ENCODE measurements around the gene U2AF1L4. TPM values are rescaled to one million over a fixed set of nuclear protein-coding genes. Genes with fewer than 3 reads are reported as not detected.

The U2AF1L4 gene
- total RNA-seq, 2 donors from 2014 or later = 33.8 to 69.0 TPM

GRCh38 chr19:35767288-35768081 is 22.3 kb upstream of the U2AF1L4 start:
- no peak for ATAC-seq
- no peaks in the 10 kb centered on the region for H3K9me3 Mint-ChIP-seq
- peaks cover 0 to 16% of the 10 kb centered on the region in 2 donors for H3K36me3 Mint-ChIP-seq
- DNase-seq (ENCODE audit: low spot score in 2 of 2) = no peak
- H3K27ac Mint-ChIP-seq = no peak overlapping the region

DNA sequence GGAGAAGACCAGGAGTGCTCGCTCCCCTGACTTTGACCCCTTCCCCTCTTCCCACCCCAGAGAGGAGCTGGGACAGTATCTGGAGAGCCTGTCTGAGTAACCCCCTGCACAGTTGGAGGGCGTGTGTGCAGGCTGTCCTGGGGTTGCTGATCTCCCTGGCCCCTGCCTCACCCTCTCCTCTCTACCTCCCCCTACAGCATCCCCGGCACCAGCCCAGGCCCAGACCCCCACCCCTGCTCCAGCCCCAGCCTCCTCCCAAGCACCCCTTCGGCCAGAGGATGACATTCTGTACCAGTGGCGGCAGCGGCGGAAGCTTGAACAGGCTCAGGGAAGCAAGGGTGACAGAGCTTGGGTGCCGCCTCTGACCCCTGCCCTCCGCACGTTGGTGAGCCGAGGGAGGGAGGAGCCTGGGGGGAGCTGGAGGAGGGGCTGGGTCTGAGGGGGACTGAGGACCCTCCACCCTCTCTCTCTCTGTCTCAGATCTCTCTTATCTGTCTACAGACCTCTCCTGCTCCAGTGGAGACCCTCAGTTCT is 21.4 kb upstream of the U2AF1L4 start:
- Mint-ChIP-seq H3K36me3 (peaks cover 0 to 22% of the 10 kb centered on the region in 2 donors), H3K27ac (no peak overlapping the region), H3K9me3 (no peaks in the 10 kb centered on the region)
- ATAC-seq (no peak), DNase-seq (ENCODE audit: low spot score in 2 of 2) (no peak)

DNA sequence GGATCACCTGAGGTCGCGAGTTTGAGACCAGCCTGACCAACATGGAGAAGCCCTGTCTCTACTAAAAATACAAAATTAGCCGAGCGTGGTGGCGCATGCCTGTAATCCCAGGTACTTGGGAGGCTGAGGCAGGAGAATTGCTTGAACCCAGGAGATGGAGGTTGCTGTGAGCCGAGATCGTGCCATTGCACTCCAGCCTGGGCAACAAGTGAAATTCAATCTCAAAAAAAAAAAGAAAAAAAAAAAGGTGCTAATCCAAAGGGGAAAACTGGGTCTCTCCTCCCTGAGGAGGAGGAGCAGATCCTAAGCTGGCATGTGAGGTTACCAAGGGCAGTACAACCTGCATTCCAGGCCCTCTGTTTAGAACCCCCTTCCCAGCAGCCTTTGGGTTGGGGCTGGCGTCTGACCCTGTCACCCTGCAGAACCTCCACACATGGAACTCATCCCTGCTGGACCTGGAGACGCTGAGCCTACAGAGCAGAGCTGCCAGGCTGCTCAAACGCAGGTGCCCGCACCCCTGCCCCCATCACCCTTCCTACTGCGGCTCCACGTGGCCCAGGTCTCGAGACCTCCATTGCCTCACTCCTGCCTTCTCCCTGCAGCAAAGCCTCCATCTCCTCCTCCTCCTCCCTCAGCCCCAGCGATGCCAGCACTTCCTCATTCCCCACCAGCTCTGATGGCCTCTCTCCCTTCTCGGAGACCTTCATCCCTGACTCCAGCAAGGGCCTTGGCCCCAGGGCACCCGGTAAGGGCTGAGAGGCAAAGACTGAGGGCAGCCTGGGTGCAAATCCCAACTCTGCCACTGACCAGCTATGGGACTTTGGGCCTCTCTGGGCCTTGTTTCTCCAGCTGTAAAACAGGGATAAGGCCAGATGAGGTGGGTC is 19.5 kb upstream of the U2AF1L4 start:
- no peak overlapping the region for H3K27ac Mint-ChIP-seq
- peaks cover 0 to 21% of the 10 kb centered on the region in 2 donors for H3K36me3 Mint-ChIP-seq
- no peak for DNase-seq (ENCODE audit: low spot score in 2 of 2)
- ATAC-seq = no peak
- no peaks in the 10 kb centered on the region for H3K9me3 Mint-ChIP-seq

GRCh38 chr19:35760711-35761349 is 15.6 kb upstream of the U2AF1L4 start:
- Mint-ChIP-seq H3K27ac (no peak overlapping the region), H3K36me3 (peaks cover 5 to 11% of the 10 kb centered on the region in 2 donors), H3K9me3 (no peaks in the 10 kb centered on the region)
- no peak for ATAC-seq
- no peak for DNase-seq (ENCODE audit: low spot score in 2 of 2)

DNA sequence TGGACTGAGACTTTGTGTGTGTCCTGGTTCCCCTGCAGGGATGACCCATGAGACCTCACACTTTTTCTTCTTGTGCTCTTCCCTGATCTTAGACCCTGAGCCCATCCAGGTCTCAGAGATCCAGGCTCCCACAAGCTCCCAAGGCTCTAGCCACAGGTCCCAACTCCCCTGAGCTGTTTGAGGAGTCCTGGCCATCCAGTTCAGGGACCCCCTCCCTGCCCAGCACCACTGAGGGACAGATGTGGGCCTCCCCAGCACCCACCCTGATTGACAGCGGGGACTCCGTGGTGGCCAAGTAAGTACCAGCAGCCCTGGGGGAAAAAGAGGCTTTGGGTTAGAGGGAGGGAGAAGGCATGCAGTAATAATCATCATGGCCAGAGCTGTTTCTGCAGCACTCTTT is 14.5 kb upstream of the U2AF1L4 start:
- Mint-ChIP-seq H3K27ac (peak overlapping the region in 1 of 2 donors; percentile 67), H3K36me3 (peaks cover 5 to 11% of the 10 kb centered on the region in 2 donors), H3K9me3 (no peaks in the 10 kb centered on the region)
- ATAC-seq = no peak
- no peak for DNase-seq (ENCODE audit: low spot score in 2 of 2)

GRCh38 chr19:35757749-35758608 is 12.8 kb upstream of the U2AF1L4 start, which contains the start of gene PROSER3:
Gene PROSER3, plus strand, starts transcription at chr19:35758176. Its CDS starts 40 bp downstream, at chr19:35758216.
- Mint-ChIP-seq H3K36me3 (peaks cover 8 to 11% of the 10 kb centered on the region in 2 donors), H3K9me3 (no peaks in the 10 kb centered on the region), H3K27ac (peak within 1 kb of the TSS; percentile 90 to 97)
- DNase-seq (ENCODE audit: low spot score in 2 of 2) = peak; percentile 99 to 100
- peak; percentile 97 to 98 for ATAC-seq

DNA sequence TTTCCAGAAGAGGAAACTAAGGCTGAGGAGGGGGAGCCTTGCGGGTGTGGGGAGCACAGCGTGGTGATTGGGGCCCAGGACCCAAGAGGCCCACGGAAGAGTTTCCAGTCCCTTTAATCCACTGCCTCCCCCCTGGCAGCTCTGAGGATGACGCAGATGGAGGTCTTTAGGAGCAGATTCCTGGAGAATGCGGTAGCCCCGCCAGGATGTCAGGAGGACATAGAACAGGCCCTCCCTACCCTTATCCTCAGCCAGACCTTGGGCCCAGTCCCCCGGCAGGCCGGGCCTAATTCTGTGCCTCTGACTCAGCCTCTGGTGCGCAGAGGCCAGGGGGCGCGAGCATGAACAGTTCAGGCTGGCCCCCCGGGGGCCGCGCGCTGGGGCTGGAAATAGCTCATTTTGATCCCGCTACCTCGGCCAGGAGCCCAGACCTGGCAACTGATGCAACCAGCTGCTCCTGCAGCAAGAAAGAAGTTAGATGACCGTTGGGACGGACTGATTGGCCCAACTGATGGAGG is 12.1 kb upstream of the U2AF1L4 start:
- DNase-seq (ENCODE audit: low spot score in 2 of 2) = peak in 1 of 2 donors; percentile 46
- Mint-ChIP-seq H3K9me3 (no peaks in the 10 kb centered on the region), H3K27ac (peak overlapping the region; percentile 90 to 97), H3K36me3 (peaks cover 8 to 11% of the 10 kb centered on the region in 2 donors)
- ATAC-seq = peak; percentile 14 to 15

GRCh38 chr19:35756377-35757230 is 11.4 kb upstream of the U2AF1L4 start, which contains the start of gene HSPB6:
Gene HSPB6, minus strand, starts transcription at chr19:35757029. Its CDS starts 21 bp downstream, at chr19:35757008.
- ATAC-seq = no peak

DNA sequence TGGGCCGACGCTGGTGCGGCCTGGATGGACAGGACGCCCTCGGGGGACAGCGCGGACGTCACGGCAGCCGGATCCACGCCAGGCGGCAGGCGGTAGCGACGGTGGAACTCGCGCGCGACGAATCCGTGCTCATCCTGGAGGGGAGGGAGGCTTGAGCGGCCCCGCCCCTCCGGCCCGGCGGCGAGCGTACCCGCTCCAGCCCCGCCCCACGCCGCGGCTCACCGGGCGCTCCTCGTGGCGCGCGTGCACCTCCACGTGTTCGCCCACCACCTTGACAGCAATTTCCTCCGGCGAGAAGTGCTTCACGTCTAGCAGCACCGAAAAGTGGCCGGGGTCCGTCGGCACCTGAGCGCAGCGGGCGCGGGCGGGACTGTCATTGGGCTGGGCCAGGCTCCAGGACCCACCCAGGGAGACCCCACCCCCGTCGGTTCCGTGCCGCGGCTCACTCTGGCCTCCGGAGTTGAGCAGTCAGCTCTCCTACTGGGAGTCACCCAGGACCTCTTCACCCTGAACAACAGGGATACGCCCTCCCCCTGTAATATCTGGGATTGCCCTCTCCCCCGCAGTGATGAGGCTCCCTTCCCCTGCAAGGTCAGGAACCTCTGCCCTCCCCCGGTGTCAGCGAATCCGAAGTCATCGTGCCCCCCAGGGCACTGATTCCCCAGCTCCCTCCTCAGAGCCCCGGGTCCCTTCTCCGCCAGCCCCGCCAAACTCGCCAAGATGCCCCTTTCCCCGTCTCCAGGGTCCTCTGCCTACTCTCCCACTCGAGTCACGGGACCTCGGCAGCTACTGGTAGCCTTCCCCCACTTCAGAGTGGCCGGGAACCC is 10.5 kb upstream of the U2AF1L4 start:
- DNase-seq (ENCODE audit: low spot score in 2 of 2) (peak in 1 of 2 donors; percentile 60), ATAC-seq (peak in 1 of 2 donors; percentile 8)
- peak overlapping the region in 1 of 2 donors; percentile 79 for H3K27ac Mint-ChIP-seq
- no peaks in the 10 kb centered on the region for H3K9me3 Mint-ChIP-seq
- H3K36me3 Mint-ChIP-seq = peaks cover 5 to 8% of the 10 kb centered on the region in 2 donors

More at GRCh38 chr19:35756377-35757230, 11.4 kb upstream of the U2AF1L4 start, which contains the start of gene HSPB6:
- no peak for DNase-seq (ENCODE audit: low spot score in 2 of 2)
- Mint-ChIP-seq H3K27ac (peak within 1 kb of the TSS; percentile 90 to 97), H3K36me3 (peaks cover 5 to 8% of the 10 kb centered on the region in 2 donors), H3K9me3 (no peaks in the 10 kb centered on the region)

DNA sequence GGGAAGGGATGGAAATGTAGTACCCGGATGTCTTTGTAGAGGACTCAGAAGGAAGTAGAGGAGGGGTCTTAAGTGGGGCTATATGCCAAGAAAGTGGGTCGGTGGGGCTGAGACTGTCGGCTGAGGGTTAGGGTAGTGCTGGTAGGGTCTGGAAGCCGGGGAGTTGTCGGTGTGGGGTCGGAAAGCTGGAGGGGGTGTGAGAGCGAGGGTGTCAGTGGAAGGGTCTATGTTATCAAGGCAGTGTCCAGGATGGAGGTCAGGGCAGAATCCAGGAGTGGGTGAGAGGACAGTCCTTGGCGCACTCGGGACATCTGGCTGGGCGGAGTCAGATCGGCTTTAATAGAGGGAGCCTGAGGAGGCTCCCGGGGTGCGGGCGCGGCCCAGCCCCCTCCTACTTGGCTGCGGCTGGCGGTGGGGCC is 9.9 kb upstream of the U2AF1L4 start:
- ATAC-seq (no peak), DNase-seq (ENCODE audit: low spot score in 2 of 2) (no peak)
- Mint-ChIP-seq H3K9me3 (no peaks in the 10 kb centered on the region), H3K36me3 (peaks cover 5 to 8% of the 10 kb centered on the region in 2 donors), H3K27ac (no peak overlapping the region)

DNA sequence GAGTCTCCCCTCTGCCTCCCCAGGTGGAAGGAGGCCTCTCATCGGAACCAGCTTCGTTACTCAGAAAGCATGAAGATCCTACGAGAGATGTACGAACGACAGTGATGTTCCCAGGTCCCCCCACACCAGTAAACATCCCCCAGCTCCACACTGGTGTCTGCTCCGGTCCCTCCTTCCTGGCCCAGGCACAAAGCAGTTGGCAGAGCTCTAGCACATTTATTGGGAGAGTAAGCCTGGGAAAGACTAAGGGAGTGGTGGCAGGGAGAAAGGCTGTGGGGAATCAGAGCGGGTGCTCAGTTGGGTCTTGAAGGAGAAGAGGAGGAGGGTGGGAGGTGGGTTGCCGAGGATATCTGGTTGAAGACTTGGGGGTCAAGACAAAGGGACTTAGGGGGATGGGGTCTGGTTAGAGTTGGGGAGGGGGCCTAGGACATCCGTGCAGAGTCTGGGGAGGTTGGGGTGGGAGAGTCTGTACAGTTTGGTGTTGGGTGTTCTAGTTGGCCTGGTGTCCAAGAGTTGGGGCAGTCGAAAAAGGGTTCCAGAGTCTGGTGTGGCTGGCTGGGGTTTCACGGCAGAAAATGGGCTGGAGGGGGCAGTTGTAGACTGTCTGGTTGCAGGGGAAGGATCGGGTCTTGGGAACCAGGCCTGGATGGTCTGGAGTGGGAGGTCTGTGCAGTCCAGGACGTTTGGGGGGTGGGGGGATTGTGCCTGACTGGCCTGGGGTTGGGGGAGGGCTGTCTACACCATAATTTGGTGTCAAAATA is 9.3 kb upstream of the U2AF1L4 start:
- ATAC-seq = no peak
- Mint-ChIP-seq H3K9me3 (no peaks in the 10 kb centered on the region), H3K27ac (no peak overlapping the region), H3K36me3 (peaks cover 5 to 8% of the 10 kb centered on the region in 2 donors)
- no peak for DNase-seq (ENCODE audit: low spot score in 2 of 2)

- ATAC-seq (no peak), DNase-seq (ENCODE audit: low spot score in 2 of 2) (no peak)
- peaks cover 5 to 8% of the 10 kb centered on the region in 2 donors for H3K36me3 Mint-ChIP-seq
- no peaks in the 10 kb centered on the region for H3K9me3 Mint-ChIP-seq
- no peak overlapping the region for H3K27ac Mint-ChIP-seq
These were observed 8.6 kb upstream of the U2AF1L4 start for GRCh38 chr19:35753634-35754369.
